ENCODE data around the gene ICA1. TPM values are rescaled to one million over a fixed set of nuclear protein-coding genes. Genes with fewer than 3 reads are reported as not detected.
"Not testable (repeated sequence)": the region's sequence is repeated elsewhere in the genome, so short reads cannot be mapped to it uniquely, and the experiment has no call there.

ICA1 gene
- 0.24 and 0.49 TPM in 2 replicates for total RNA-seq (2014; rRNA removed; shearing (Covaris generic))

GRCh38 chr7:8261711-8262695, at the start of gene ICA1:
Gene ICA1, minus strand, starts transcription at chr7:8262167. Its CDS starts 26,241 bp downstream, at chr7:8235926.
- peak; percentile 8 for DNase-seq (ENCODE audit: low read depth)

GRCh38 chr7:8310876-8311275, 48.9 kb upstream of the ICA1 start:
- no peak for DNase-seq (ENCODE audit: low read depth)

- no peak for DNase-seq (ENCODE audit: low read depth)
Observed at GRCh38 chr7:8305625-8306388, 43.8 kb upstream of the ICA1 start.

- no peak for DNase-seq (ENCODE audit: low read depth)
Observed at GRCh38 chr7:8305104-8305503, 43.1 kb upstream of the ICA1 start.

GRCh38 chr7:8303904-8304528, 42.0 kb upstream of the ICA1 start:
- DNase-seq (ENCODE audit: low read depth) = no peak

GRCh38 chr7:8297023-8297422, 35.1 kb upstream of the ICA1 start:
- not testable (repeated sequence) for DNase-seq (ENCODE audit: low read depth)

- no peak for DNase-seq (ENCODE audit: low read depth)
Observed at GRCh38 chr7:8296362-8296659, 34.3 kb upstream of the ICA1 start.

GRCh38 chr7:8295638-8296361, 33.8 kb upstream of the ICA1 start:
- DNase-seq (ENCODE audit: low read depth) = peak; percentile 79

- no peak for DNase-seq (ENCODE audit: low read depth)
Observed at GRCh38 chr7:8291397-8292141, 29.6 kb upstream of the ICA1 start.

- DNase-seq (ENCODE audit: low read depth) = no peak
Observed at GRCh38 chr7:8290645-8291308, 28.8 kb upstream of the ICA1 start.

GRCh38 chr7:8286118-8286517, 24.2 kb upstream of the ICA1 start:
- DNase-seq (ENCODE audit: low read depth) = no peak

- DNase-seq (ENCODE audit: low read depth) = no peak
Observed at GRCh38 chr7:8285155-8285554, 23.2 kb upstream of the ICA1 start.

GRCh38 chr7:8284606-8285005, 22.6 kb upstream of the ICA1 start:
- DNase-seq (ENCODE audit: low read depth) = no peak

GRCh38 chr7:8283968-8284367, 22.0 kb upstream of the ICA1 start:
- no peak for DNase-seq (ENCODE audit: low read depth)

- DNase-seq (ENCODE audit: low read depth) = no peak
Observed at GRCh38 chr7:8282871-8283270, 20.9 kb upstream of the ICA1 start.

GRCh38 chr7:8282162-8282561, 20.2 kb upstream of the ICA1 start:
- no peak for DNase-seq (ENCODE audit: low read depth)

GRCh38 chr7:8278183-8278582, 16.2 kb upstream of the ICA1 start:
- DNase-seq (ENCODE audit: low read depth) = no peak

GRCh38 chr7:8277394-8277982, 15.5 kb upstream of the ICA1 start:
- no peak for DNase-seq (ENCODE audit: low read depth)

- DNase-seq (ENCODE audit: low read depth) = no peak
Observed at GRCh38 chr7:8274589-8274988, 12.6 kb upstream of the ICA1 start.

- no peak for DNase-seq (ENCODE audit: low read depth)
Observed at GRCh38 chr7:8271960-8272359, 10.0 kb upstream of the ICA1 start.

Data from RPMI7951 (cell line).